DOHH2 (cell line): Measurements from ENCODE around the gene OLFML1.

ENCODE experiments used
- EZH2phosphoT487 ChIP-seq: fragments of 200-600 bp; sonication (generic); IDR thresholded peaks from 2 replicates; pipeline ENCODE4 v1.6.1; 2017; ENCODE audit warnings: borderline replicate concordance, mild to moderate bottlenecking, antibody characterized with exemption, low read length, moderate library complexity, mixed read lengths
- TF ChIP-seq, protein P1 (sequence below): fragments of 200-600 bp; sonication (generic); IDR thresholded peaks from one replicate; pipeline ENCODE4 v1.5.1; 2014; ENCODE audit warnings: antibody characterized with exemption, mild to moderate bottlenecking, low read depth, low read length; ENCODE audit not compliant: poor library complexity, severe bottlenecking

DNA sequence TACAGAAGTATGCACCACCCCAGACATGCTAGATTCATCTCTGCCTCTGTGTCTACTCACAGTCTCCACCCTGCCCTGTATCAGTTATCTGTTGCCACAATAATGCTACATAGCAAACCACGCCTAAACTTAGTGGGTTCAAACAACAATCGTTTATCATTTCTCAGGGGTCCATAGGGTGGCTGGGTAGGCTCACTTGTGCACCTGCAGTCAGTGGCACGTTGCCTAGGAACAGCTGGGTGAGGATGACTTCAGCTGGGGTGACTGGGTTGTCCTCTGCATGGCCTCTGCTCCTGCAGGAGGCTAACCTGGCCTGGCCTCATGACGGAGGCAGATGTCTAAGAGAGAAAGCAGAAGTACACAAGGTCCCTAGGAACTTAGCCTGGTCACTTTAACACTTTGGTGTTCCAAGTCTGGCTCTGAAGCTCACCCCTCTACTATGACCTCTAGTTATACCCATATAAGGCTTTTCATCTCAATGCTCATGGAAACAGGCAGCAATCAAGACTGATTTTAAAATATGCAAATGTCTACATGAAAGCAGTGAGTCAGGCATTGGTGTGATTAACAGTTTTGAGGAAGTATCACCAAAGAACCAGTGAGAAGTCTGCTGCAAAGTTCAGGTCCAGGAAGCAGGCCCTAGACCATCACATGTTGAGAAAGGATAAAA, 10.7 kb downstream of the OLFML1 start:
- TF ChIP-seq, protein P1, sequence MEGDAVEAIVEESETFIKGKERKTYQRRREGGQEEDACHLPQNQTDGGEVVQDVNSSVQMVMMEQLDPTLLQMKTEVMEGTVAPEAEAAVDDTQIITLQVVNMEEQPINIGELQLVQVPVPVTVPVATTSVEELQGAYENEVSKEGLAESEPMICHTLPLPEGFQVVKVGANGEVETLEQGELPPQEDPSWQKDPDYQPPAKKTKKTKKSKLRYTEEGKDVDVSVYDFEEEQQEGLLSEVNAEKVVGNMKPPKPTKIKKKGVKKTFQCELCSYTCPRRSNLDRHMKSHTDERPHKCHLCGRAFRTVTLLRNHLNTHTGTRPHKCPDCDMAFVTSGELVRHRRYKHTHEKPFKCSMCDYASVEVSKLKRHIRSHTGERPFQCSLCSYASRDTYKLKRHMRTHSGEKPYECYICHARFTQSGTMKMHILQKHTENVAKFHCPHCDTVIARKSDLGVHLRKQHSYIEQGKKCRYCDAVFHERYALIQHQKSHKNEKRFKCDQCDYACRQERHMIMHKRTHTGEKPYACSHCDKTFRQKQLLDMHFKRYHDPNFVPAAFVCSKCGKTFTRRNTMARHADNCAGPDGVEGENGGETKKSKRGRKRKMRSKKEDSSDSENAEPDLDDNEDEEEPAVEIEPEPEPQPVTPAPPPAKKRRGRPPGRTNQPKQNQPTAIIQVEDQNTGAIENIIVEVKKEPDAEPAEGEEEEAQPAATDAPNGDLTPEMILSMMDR: no peak
- TF ChIP-seq EZH2phosphoT487: no peak
